Skeletal muscle tissue (tissue), 4 donors: ENCODE measurements around the gene FANCL. TPM values are rescaled to one million over a fixed set of nuclear protein-coding genes. Genes with fewer than 3 reads are reported as not detected.
"Not testable (repeated sequence)": the region's sequence is repeated elsewhere in the genome, so short reads cannot be mapped to it uniquely, and the experiment has no call there.

ENCODE experiments used
- H3K27ac ChIP-seq: one replicate; pipeline ENCODE4 v1.7.0; 2013; ENCODE audit warnings: mild to moderate bottlenecking, low read depth, low read length, inconsistent platforms
- H3K27me3 ChIP-seq, 3 donors: one replicate each; pipeline ENCODE4 v1.7.0; 2013; ENCODE audit warnings: low read length in 3 of 3; ENCODE audit not compliant: control insufficient read depth in 3 of 3, insufficient read depth in 3 of 3
- H3K36me3 ChIP-seq, 3 donors: one replicate each; pipeline ENCODE4 v1.7.0; 2013; ENCODE audit warnings: low read length in 3 of 3; ENCODE audit not compliant: control insufficient read depth in 3 of 3, insufficient read depth in 3 of 3
- H3K4me1 ChIP-seq, 3 donors: one replicate each; pipeline ENCODE4 v1.7.0; 2013; ENCODE audit warnings: low read length in 3 of 3, mild to moderate bottlenecking in 3 of 3; ENCODE audit not compliant: control insufficient read depth in 3 of 3, insufficient read depth in 3 of 3
- H3K4me3 ChIP-seq, 3 donors: one replicate each; pipeline ENCODE4 v1.7.0; 2013; ENCODE audit warnings: low read length in 3 of 3
- H3K9ac ChIP-seq, 3 donors: one replicate each; pipeline ENCODE4 v1.7.0; 2013; ENCODE audit warnings: low read length in 3 of 3, mild to moderate bottlenecking in 3 of 3, moderate library complexity in 2 of 3, low read depth in 1 of 3
- H3K9me3 ChIP-seq, 3 donors: one replicate each; pipeline ENCODE4 v1.7.0; 2013; ENCODE audit warnings: low read length in 3 of 3; ENCODE audit not compliant: control insufficient read depth in 3 of 3
- total RNA-seq: library from RNA; depleted of rRNA; stranded (reverse); fragments of >200 nt; gene quantifications from one replicate; pipeline ENCODE4 v1.2.3, GENCODE V29; 2014
- donor health status: Osteomylitis.

FANCL gene
- total RNA-seq, 1 donor from 2014 or later: 69.4 TPM

DNA sequence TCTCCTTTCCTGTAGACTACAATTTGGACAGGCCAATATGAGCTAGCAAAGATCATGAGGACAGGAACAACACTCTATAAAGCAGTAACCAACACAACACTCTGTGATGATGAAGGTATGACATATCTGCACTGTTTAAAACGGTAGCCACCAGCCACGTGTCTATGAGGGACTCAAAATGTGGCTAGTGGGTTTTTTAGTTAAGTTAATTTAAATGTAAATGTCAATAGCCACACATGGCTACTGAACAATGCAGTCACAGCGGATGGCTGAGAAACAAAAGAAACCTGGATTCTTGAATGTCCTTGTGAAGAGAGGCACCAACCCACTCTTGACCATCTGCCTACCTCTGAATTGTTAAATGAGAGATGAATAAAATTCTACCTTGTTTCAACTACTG, 33.9 kb downstream of the FANCL start:
- Histone ChIP-seq H3K4me1 (no peaks in the 10 kb centered on the region), H3K36me3 (peaks cover 0 to 2% (median 2%) of the 10 kb centered on the region in 3 donors), H3K27me3 (no peaks in the 10 kb centered on the region), H3K9ac (no peak overlapping the region), H3K4me3 (no peak overlapping the region), H3K9me3 (no peaks in the 10 kb centered on the region), H3K27ac (no peak overlapping the region)

- Histone ChIP-seq H3K27me3 (no peaks in the 10 kb centered on the region), H3K9me3 (no peaks in the 10 kb centered on the region), H3K4me3 (no peak overlapping the region), H3K36me3 (peaks cover 0 to 2% (median 2%) of the 10 kb centered on the region in 3 donors), H3K9ac (no peak overlapping the region), H3K27ac (no peak overlapping the region), H3K4me1 (no peaks in the 10 kb centered on the region)
These were observed 34.3 kb downstream of the FANCL start for GRCh38 chr2:58206785-58207184.

- no peak overlapping the region for H3K27ac ChIP-seq
- no peak overlapping the region for H3K9ac ChIP-seq
- H3K4me1 ChIP-seq: no peaks in the 10 kb centered on the region
- no peak overlapping the region for H3K4me3 ChIP-seq
- H3K27me3 ChIP-seq: no peaks in the 10 kb centered on the region
- H3K9me3 ChIP-seq: no peaks in the 10 kb centered on the region
- no peaks in the 10 kb centered on the region for H3K36me3 ChIP-seq
These were observed 36.7 kb downstream of the FANCL start for GRCh38 chr2:58204195-58204959.

GRCh38 chr2:58203018-58203417, 38.1 kb downstream of the FANCL start:
- no peaks in the 10 kb centered on the region for H3K4me1 ChIP-seq
- H3K9me3 ChIP-seq: no peaks in the 10 kb centered on the region
- no peak overlapping the region for H3K9ac ChIP-seq
- no peaks in the 10 kb centered on the region for H3K36me3 ChIP-seq
- H3K27me3 ChIP-seq: no peaks in the 10 kb centered on the region
- H3K27ac ChIP-seq: no peak overlapping the region
- H3K4me3 ChIP-seq: no peak overlapping the region

GRCh38 chr2:58202404-58202803, 38.7 kb downstream of the FANCL start:
- peaks cover 0 to 3% (median 0%) of the 10 kb centered on the region in 3 donors for H3K36me3 ChIP-seq
- no peaks in the 10 kb centered on the region for H3K9me3 ChIP-seq
- H3K9ac ChIP-seq: no peak overlapping the region
- no peaks in the 10 kb centered on the region for H3K4me1 ChIP-seq
- no peaks in the 10 kb centered on the region for H3K27me3 ChIP-seq
- H3K27ac ChIP-seq: no peak overlapping the region
- H3K4me3 ChIP-seq: no peak overlapping the region

DNA sequence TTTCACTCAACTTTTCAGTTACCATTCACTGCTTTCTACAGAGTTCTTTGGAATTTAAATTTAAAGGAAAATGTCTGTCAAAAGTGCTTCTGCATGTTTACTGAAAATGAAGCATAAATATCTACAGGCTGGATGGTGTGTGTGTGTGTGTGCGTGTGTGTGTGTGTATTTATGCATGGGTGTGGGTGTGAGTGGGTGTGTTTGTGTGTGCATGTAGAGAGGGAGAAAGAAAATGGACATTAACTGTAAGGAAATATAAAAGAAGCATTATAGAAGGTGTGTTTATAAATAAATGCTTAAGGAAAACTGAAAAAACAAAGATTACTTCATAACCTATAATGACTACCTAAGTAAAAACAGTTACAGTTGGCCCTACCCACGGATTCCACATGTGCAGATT, 43.2 kb downstream of the FANCL start:
- Histone ChIP-seq H3K9ac (no peak overlapping the region), H3K4me1 (no peaks in the 10 kb centered on the region), H3K27me3 (no peaks in the 10 kb centered on the region), H3K36me3 (peaks cover 0 to 3% (median 2%) of the 10 kb centered on the region in 3 donors), H3K9me3 (no peaks in the 10 kb centered on the region), H3K4me3 (no peak overlapping the region), H3K27ac (no peak overlapping the region)

GRCh38 chr2:58195662-58196061, 45.5 kb downstream of the FANCL start:
- peaks cover 0 to 3% (median 2%) of the 10 kb centered on the region in 3 donors for H3K36me3 ChIP-seq
- no peaks in the 10 kb centered on the region for H3K4me1 ChIP-seq
- no peak overlapping the region for H3K27ac ChIP-seq
- no peak overlapping the region for H3K9ac ChIP-seq
- no peaks in the 10 kb centered on the region for H3K27me3 ChIP-seq
- no peak overlapping the region for H3K4me3 ChIP-seq
- no peaks in the 10 kb centered on the region for H3K9me3 ChIP-seq

GRCh38 chr2:58194458-58194857, 46.7 kb downstream of the FANCL start:
- H3K9me3 ChIP-seq: no peaks in the 10 kb centered on the region
- H3K4me1 ChIP-seq: no peaks in the 10 kb centered on the region
- H3K4me3 ChIP-seq: no peak overlapping the region
- H3K27ac ChIP-seq: no peak overlapping the region
- H3K9ac ChIP-seq: no peak overlapping the region
- no peaks in the 10 kb centered on the region for H3K27me3 ChIP-seq
- peaks cover 0 to 3% (median 2%) of the 10 kb centered on the region in 3 donors for H3K36me3 ChIP-seq

GRCh38 chr2:58187022-58187421, 54.1 kb downstream of the FANCL start:
- not testable (repeated sequence) for H3K9ac ChIP-seq, H3K36me3 ChIP-seq, H3K9me3 ChIP-seq, H3K4me3 ChIP-seq, H3K4me1 ChIP-seq, H3K27me3 ChIP-seq, H3K27ac ChIP-seq

DNA sequence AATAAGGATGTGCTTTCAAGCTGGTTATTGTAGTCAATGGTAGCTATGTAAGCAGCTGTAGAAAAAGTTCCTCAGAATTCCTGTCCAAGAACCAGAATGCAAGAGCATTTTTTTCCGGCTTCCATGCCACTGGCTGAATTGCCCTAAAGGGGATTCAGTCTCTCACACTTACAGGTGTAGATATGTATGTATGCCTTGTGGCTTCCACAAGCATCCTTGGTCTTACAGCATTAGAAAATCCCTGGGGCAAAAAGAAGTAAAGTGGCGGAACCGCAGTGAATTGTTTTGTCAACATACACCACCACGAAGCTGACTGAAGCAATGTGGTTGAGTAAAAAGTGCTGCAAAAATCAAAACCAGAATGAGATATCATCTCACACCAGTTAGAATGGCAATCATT, 54.6 kb downstream of the FANCL start:
- Histone ChIP-seq H3K27ac (no peak overlapping the region), H3K4me1 (no peaks in the 10 kb centered on the region), H3K4me3 (no peak overlapping the region), H3K9me3 (no peaks in the 10 kb centered on the region), H3K36me3 (peaks cover 0 to 4% (median 0%) of the 10 kb centered on the region in 3 donors), H3K9ac (no peak overlapping the region), H3K27me3 (no peaks in the 10 kb centered on the region)
